Left forelimb (tissue), 1 donor: ENCODE measurements around the gene ERMN.
"Not testable (repeated sequence)": the region's sequence is repeated elsewhere in the genome, so short reads cannot be mapped to it uniquely, and the experiment has no call there.

ENCODE experiments used
- DNase-seq: peaks from one replicate; pipeline ENCODE4 v3.0.0-alpha.2; 2018; ENCODE audit warnings: low spot score

Gene ERMN

DNA sequence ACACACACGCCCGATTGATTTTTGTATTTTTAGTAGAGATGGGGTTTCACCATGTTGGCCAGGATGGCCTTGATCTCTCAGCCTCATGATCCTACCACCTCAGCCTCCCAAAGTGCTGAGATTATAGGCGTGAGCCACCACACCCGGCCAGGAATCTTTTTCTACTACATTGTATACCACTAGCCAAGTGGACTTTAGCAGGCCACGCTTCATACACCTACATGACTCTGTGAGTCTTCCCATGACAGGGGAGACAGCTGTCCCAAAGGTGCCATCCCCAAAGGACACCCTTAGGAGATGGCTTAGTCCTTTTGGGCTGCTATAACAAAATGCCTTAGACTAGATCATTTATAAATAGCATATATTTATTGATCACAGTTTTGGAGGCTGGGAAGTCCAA lies 32.8 kb downstream of the ERMN start:
- no peak for DNase-seq

DNA sequence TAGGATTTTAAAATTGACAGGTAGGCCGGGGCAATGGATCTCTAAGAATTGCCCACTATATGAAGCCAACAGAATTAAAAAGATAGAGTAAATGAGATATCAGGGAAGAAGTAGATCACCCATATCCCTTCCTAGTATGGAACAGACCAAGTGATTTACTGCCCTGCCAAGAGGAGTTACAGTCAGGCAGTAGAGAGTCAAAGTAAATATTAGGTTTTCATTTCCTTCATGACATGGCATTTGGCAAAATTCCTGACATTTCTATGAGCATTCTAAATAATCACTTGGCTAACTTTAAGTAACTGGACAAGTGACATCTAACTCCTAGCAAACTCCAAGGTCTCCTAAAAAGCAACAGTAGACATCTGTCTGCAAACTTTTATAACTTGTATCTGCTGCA lies 34.6 kb downstream of the ERMN start:
- DNase-seq = no peak

DNA sequence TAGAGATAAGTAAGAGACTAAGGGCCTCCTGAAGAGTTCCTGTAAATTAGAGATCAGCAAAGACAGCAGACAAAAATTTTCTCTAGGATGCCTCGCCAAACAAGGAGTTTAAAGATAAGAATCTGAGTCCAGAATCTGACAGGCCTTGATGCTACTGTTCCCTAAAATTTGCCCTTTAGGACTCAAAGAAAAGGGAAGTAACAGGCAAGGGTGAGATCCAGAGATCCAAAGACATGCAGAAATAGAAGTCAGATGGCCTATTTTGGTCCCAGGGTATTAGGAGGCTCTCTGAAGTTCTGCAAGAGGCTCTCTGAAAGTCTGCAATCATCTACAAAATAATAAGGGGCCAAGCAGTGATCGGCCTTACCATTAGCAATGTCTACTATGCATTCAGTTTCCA lies 35.1 kb downstream of the ERMN start:
- DNase-seq = no peak

DNA sequence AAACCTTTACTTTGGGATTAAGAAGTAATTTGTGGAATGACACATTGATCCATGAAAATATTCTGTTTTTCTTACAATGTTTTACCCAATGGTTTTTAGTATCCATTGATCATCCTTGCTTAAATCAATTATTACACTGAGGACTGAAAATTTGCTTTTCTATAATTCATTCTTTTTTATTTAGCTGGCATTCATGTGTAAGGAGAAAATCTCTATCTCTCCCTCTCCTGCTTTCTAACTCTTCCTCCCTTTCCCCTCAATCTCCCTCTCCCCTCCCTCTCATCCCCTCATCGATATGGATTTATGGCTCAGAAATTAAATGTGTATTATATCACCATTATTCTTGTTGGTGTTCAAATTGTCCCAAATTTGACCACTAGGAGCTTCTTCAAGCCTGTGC lies 38.5 kb downstream of the ERMN start:
- DNase-seq = no peak

GRCh38 chr2:157283468-157283867 lies 42.2 kb downstream of the ERMN start:
- DNase-seq = no peak

DNA sequence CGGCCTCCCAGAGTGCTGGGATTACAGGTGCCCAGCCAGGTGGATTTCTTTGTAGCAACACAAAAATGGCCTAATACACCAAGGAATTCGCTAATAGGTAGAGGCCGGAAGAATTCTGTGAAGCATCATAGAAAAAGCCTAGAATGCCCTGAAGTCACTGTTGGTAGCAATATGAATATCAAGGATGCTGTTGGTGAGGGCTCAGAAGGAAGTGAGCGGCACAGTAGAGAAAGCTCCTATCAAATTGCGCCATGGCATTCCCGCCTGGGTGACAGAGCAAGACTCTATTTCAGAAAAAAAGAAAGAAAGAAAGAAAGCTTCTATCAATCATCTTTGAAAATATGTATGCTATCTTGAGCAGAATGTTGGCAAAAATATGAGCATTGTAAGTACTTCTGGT lies 44.3 kb downstream of the ERMN start:
- DNase-seq = no peak

DNA sequence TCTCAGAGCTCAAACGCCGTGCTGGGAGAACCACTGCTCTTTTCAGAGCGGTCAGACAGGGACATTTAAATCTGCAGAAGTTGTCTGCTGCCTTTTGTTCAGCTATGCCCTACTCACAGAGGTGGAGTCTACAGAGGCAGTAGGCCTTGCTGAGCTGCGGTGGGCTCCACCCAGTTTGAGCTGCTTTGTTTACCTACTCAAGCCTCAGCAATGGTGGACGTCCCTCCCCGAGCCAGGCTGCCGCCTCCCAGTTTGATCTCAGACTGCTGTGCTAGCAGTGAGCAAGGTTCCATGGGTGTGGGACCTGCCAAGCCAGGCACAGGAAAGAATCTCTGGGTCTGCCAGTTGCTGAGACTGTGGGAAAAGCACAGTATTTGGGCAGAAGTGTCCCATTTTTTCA lies 46.3 kb downstream of the ERMN start:
- not testable (repeated sequence) for DNase-seq

- no peak for DNase-seq
These were observed 53.9 kb downstream of the ERMN start for GRCh38 chr2:157271590-157272203.

DNA sequence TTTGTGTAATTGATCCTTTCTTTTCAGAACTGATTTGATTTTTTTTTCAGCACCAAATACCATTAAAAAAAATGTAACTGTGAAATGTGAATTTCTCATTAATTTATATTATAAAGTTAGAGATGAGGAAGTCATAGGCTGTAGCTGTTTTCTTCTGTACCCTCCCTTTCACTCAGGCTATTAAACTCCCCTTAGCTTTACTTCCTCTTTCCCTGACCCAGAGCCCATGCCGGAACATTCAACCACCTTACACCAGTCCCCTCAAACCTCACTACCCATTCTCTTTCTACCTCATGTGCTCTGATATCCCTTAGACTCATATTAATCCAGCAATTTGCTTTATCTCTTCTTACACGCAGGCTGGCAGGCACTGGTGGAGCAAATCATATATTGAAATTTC lies 55.7 kb downstream of the ERMN start:
- DNase-seq = no peak

GRCh38 chr2:157269060-157269459 lies 56.6 kb downstream of the ERMN start:
- DNase-seq = no peak
